CD4-positive, alpha-beta T cell treated with Interferon alpha-2 for 1 hour (primary cell): ENCODE measurements around the gene NCBP1.

ENCODE experiments used
- DNase-seq, 2 donors: peaks; one replicate each; pipeline ENCODE4 v3.0.0-alpha.2; 2020 to 2022

Gene NCBP1

GRCh38 chr9:97625620-97626019 is 8.0 kb upstream of the NCBP1 start:
- DNase-seq: no peak

- DNase-seq: no peak
These were observed 6.0 kb upstream of the NCBP1 start for GRCh38 chr9:97627624-97628023.

GRCh38 chr9:97628668-97629067 is 5.0 kb upstream of the NCBP1 start:
- no peak for DNase-seq

GRCh38 chr9:97629156-97629555 is 4.5 kb upstream of the NCBP1 start:
- no peak for DNase-seq

- no peak for DNase-seq
These were observed 3.0 kb upstream of the NCBP1 start for GRCh38 chr9:97630591-97630990.

- no peak for DNase-seq
These were observed 1.2 kb upstream of the NCBP1 start for GRCh38 chr9:97632248-97632984.

GRCh38 chr9:97633859-97634490 is 354 bp downstream of the NCBP1 start:
- peak in 1 of 2 donors; percentile 33 for DNase-seq

GRCh38 chr9:97635026-97635425 is 1.4 kb downstream of the NCBP1 start:
- DNase-seq: no peak

GRCh38 chr9:97636903-97637302 is 3.3 kb downstream of the NCBP1 start:
- DNase-seq: no peak

GRCh38 chr9:97638666-97639065 is 5.0 kb downstream of the NCBP1 start:
- DNase-seq: peak in 1 of 2 donors; percentile 9

- no peak for DNase-seq
These were observed 6.7 kb downstream of the NCBP1 start for GRCh38 chr9:97640325-97640724.

- DNase-seq: no peak
These were observed 12.1 kb downstream of the NCBP1 start for GRCh38 chr9:97645720-97646119.

GRCh38 chr9:97647996-97648395 is 14.4 kb downstream of the NCBP1 start:
- no peak for DNase-seq

GRCh38 chr9:97651646-97652045 is 18.0 kb downstream of the NCBP1 start:
- no peak for DNase-seq

- DNase-seq: no peak
These were observed 25.1 kb downstream of the NCBP1 start for GRCh38 chr9:97658707-97659106.

GRCh38 chr9:97659771-97660170 is 26.1 kb downstream of the NCBP1 start:
- no peak for DNase-seq

GRCh38 chr9:97660340-97660739 is 26.7 kb downstream of the NCBP1 start:
- DNase-seq: no peak

GRCh38 chr9:97660847-97661246 is 27.2 kb downstream of the NCBP1 start:
- DNase-seq: no peak

GRCh38 chr9:97665742-97666141 is 32.1 kb downstream of the NCBP1 start:
- DNase-seq: no peak

GRCh38 chr9:97666907-97667686 is 33.5 kb downstream of the NCBP1 start:
- no peak for DNase-seq

- no peak for DNase-seq
These were observed 34.9 kb downstream of the NCBP1 start for GRCh38 chr9:97668485-97668884.

GRCh38 chr9:97670586-97670985 is 37.0 kb downstream of the NCBP1 start:
- no peak for DNase-seq

- DNase-seq: no peak
These were observed 38.8 kb downstream of the NCBP1 start for GRCh38 chr9:97672403-97672802.

- DNase-seq: no peak
These were observed 40.3 kb downstream of the NCBP1 start for GRCh38 chr9:97673922-97674321.
